ENCODE results near the gene STAC3.
A peak's percentile ranks its signal among the peaks of the same experiment; 100 is the strongest.

The STAC3 gene

GRCh38 chr12:57235728-57236131 lies 15.3 kb downstream of the STAC3 start:
- TF ChIP-seq CTCF (IDR thresholded peaks at IDR 0.05; ENCODE audit: low read depth, low read length), result no peak
- DNase-seq (ENCODE audit: low read depth, low spot score), result no peak
- no peak overlapping the region for H3K4me3 ChIP-seq (ENCODE audit: low read depth, low read length)
- in situ Hi-C loops (cut with HindIII; ENCODE audit: low sequenced_read_pairs), result no loop called here

- no peak overlapping the region for H3K4me3 ChIP-seq (ENCODE audit: low read depth, low read length)
- peak; percentile 70 for DNase-seq (ENCODE audit: low read depth, low spot score)
- no peak for TF ChIP-seq CTCF (IDR thresholded peaks at IDR 0.05; ENCODE audit: low read depth, low read length)
- in situ Hi-C loops (cut with HindIII; ENCODE audit: low sequenced_read_pairs), result no loop called here
Measured at GRCh38 chr12:57235017-57235727, 15.8 kb downstream of the STAC3 start.

- in situ Hi-C loops (cut with HindIII; ENCODE audit: low sequenced_read_pairs), result no loop called here
- TF ChIP-seq CTCF (IDR thresholded peaks at IDR 0.05; ENCODE audit: low read depth, low read length), result no peak
- no peak for DNase-seq (ENCODE audit: low read depth, low spot score)
- H3K4me3 ChIP-seq (ENCODE audit: low read depth, low read length), result no peak overlapping the region
Measured at GRCh38 chr12:57234571-57235016, 16.4 kb downstream of the STAC3 start.

GRCh38 chr12:57234233-57234570 lies 16.8 kb downstream of the STAC3 start:
- DNase-seq (ENCODE audit: low read depth, low spot score), result no peak
- in situ Hi-C loops (cut with HindIII; ENCODE audit: low sequenced_read_pairs), result no loop called here
- no peak overlapping the region for H3K4me3 ChIP-seq (ENCODE audit: low read depth, low read length)
- TF ChIP-seq CTCF (IDR thresholded peaks at IDR 0.05; ENCODE audit: low read depth, low read length), result no peak

GRCh38 chr12:57233357-57234232 lies 17.4 kb downstream of the STAC3 start:
- DNase-seq (ENCODE audit: low read depth, low spot score), result peak; percentile 42
- TF ChIP-seq CTCF (IDR thresholded peaks at IDR 0.05; ENCODE audit: low read depth, low read length), result no peak
- in situ Hi-C loops (cut with HindIII; ENCODE audit: low sequenced_read_pairs), result no loop called here
- no peak overlapping the region for H3K4me3 ChIP-seq (ENCODE audit: low read depth, low read length)

GRCh38 chr12:57232156-57232756 lies 18.7 kb downstream of the STAC3 start:
- DNase-seq (ENCODE audit: low read depth, low spot score), result no peak
- in situ Hi-C loops (cut with HindIII; ENCODE audit: low sequenced_read_pairs), result no loop called here
- TF ChIP-seq CTCF (IDR thresholded peaks at IDR 0.05; ENCODE audit: low read depth, low read length), result no peak
- H3K4me3 ChIP-seq (ENCODE audit: low read depth, low read length), result no peak overlapping the region

Measured in astrocyte of the spinal cord (primary cell).